Lower lobe of right lung (tissue), 2 donors: ENCODE results near the gene GRM8. TPM values are rescaled to one million over a fixed set of nuclear protein-coding genes. Genes with fewer than 3 reads are reported as not detected.

Source experiments
- ATAC-seq, 2 donors: fragments of 200-7000 bp; cut with Tn5 transposase; one replicate each; pipeline ENCODE4 v1.9.1; 2020 to 2022; ENCODE audit warnings: mild to moderate bottlenecking in 2 of 2, moderate library complexity in 2 of 2
- DNase-seq: peaks from one replicate; pipeline ENCODE4 v3.0.0-alpha.2; 2020
- H3K27ac ChIP-seq: fragments of 200-600 bp; one replicate; pipeline ENCODE4 v1.8.0; 2022
- H3K27me3 ChIP-seq: fragments of 200-600 bp; one replicate; pipeline ENCODE4 v1.8.0; 2022; ENCODE audit warnings: low read depth
- H3K36me3 ChIP-seq: fragments of 200-600 bp; one replicate; pipeline ENCODE4 v1.8.0; 2022; ENCODE audit warnings: mild to moderate bottlenecking
- H3K4me1 ChIP-seq: fragments of 200-600 bp; one replicate; pipeline ENCODE4 v1.8.0; 2022
- H3K4me3 ChIP-seq: fragments of 200-600 bp; one replicate; pipeline ENCODE4 v1.8.0; 2022; ENCODE audit warnings: mild to moderate bottlenecking
- H3K9me3 ChIP-seq: fragments of 200-600 bp; one replicate; pipeline ENCODE4 v1.8.0; 2022
- intact Hi-C: fragments of 100-400 bp; cut with DNase I; formaldehyde crosslinking; loops from one replicate; pipeline ENCODE4 v1.11.0; 2022
- total RNA-seq: library from RNA; stranded (reverse); fragmentation: NEBNext Ultra II Directional; extraction: Animal tissue kit (Norgen Biotek cat#: 25700); gene quantifications from one replicate; pipeline ENCODE4 v1.2.1, GENCODE V29; 2021
- TF ChIP-seq, protein P1 (sequence below): fragments of 200-600 bp; IDR thresholded peaks from one replicate; pipeline ENCODE4 v1.8.0; 2022; ENCODE audit warnings: antibody characterized with exemption, mild to moderate bottlenecking
- donor health status: DM: no; HTN: yes; CAD: no; lungs with severe emphysema.

GRM8 gene
- total RNA-seq, 1 donor from 2014 or later, result not detected

- no peaks in the 10 kb centered on the region for H3K36me3 ChIP-seq
- TF ChIP-seq, protein P1, sequence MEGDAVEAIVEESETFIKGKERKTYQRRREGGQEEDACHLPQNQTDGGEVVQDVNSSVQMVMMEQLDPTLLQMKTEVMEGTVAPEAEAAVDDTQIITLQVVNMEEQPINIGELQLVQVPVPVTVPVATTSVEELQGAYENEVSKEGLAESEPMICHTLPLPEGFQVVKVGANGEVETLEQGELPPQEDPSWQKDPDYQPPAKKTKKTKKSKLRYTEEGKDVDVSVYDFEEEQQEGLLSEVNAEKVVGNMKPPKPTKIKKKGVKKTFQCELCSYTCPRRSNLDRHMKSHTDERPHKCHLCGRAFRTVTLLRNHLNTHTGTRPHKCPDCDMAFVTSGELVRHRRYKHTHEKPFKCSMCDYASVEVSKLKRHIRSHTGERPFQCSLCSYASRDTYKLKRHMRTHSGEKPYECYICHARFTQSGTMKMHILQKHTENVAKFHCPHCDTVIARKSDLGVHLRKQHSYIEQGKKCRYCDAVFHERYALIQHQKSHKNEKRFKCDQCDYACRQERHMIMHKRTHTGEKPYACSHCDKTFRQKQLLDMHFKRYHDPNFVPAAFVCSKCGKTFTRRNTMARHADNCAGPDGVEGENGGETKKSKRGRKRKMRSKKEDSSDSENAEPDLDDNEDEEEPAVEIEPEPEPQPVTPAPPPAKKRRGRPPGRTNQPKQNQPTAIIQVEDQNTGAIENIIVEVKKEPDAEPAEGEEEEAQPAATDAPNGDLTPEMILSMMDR, result no peak
- DNase-seq (no peak), ATAC-seq (no peak)
- H3K27me3 ChIP-seq, result no peaks in the 10 kb centered on the region
- intact Hi-C loops, result no loop called here
- H3K9me3 ChIP-seq, result no peaks in the 10 kb centered on the region
- H3K4me3 ChIP-seq, result no peak overlapping the region
- no peaks in the 10 kb centered on the region for H3K4me1 ChIP-seq
- H3K27ac ChIP-seq, result no peak overlapping the region
Observed at GRCh38 chr7:127017196-127017595, 235.5 kb downstream of the GRM8 start.

DNA sequence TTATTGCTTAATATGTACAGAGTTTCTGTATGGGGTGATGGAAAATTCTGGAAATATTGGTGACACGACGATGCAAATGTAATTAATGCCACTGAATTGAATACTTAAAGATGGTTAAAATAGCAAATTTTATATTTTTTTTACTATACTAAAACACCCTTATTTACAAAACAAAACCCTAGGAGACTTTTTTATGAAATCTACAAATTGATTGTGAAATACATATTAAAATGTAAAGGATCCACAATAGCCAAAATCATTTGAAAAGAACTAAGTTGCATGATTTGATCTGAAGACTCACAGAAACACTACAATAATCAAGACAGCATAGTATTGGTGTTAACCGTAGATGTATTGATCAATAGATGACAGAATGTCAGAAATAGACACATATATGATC, 252.0 kb downstream of the GRM8 start:
- no peaks in the 10 kb centered on the region for H3K9me3 ChIP-seq
- H3K4me3 ChIP-seq, result no peak overlapping the region
- TF ChIP-seq, protein P1, result no peak
- no peaks in the 10 kb centered on the region for H3K27me3 ChIP-seq
- H3K27ac ChIP-seq, result no peak overlapping the region
- intact Hi-C loops, result no loop called here
- ATAC-seq, result no peak
- H3K4me1 ChIP-seq, result no peaks in the 10 kb centered on the region
- no peaks in the 10 kb centered on the region for H3K36me3 ChIP-seq
- DNase-seq, result no peak

GRCh38 chr7:126996659-126997058, 256.1 kb downstream of the GRM8 start:
- no peaks in the 10 kb centered on the region for H3K4me1 ChIP-seq
- intact Hi-C loops, result no loop called here
- no peak overlapping the region for H3K27ac ChIP-seq
- H3K4me3 ChIP-seq, result no peak overlapping the region
- no peaks in the 10 kb centered on the region for H3K9me3 ChIP-seq
- no peaks in the 10 kb centered on the region for H3K36me3 ChIP-seq
- H3K27me3 ChIP-seq, result no peaks in the 10 kb centered on the region
- ATAC-seq, result no peak
- no peak for DNase-seq
- TF ChIP-seq, protein P1, result no peak

DNA sequence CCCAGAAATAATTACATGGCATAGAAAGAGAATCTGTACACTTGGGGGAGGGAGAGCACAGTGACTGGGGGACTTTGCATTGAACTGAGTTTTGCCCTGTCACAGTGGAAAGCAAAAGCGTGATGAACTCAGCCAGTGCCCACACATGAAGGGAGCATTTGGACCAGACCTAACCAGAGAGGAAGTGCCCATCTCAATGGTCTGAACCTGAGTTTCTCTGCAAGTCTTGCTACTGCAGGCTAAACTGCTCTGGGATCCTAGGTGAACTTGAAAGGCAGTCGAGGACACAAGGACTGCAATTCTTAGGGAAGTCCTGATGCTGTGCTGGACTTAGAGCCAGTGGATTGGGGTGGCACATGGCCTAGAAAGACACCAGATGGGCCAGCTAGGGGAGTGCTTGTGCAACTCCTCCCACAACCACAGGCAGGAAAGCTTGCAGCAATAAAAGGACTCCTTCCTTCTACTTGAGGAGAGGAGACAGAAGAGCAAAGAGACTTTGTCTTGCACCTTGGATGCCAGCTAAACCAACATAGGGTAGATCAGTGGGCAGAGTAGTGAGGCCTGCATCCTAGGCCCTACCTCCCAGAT, 259.0 kb downstream of the GRM8 start:
- Histone ChIP-seq H3K4me3 (no peak overlapping the region), H3K9me3 (no peaks in the 10 kb centered on the region), H3K27me3 (no peaks in the 10 kb centered on the region), H3K36me3 (no peaks in the 10 kb centered on the region), H3K27ac (no peak overlapping the region), H3K4me1 (no peaks in the 10 kb centered on the region)
- TF ChIP-seq, protein P1, result no peak
- no peak for ATAC-seq
- no peak for DNase-seq
- intact Hi-C loops, result no loop called here

- no peak overlapping the region for H3K27ac ChIP-seq
- TF ChIP-seq, protein P1, result no peak
- no peaks in the 10 kb centered on the region for H3K27me3 ChIP-seq
- H3K4me3 ChIP-seq, result no peak overlapping the region
- intact Hi-C loops, result no loop called here
- DNase-seq (no peak), ATAC-seq (no peak)
- no peaks in the 10 kb centered on the region for H3K9me3 ChIP-seq
- H3K36me3 ChIP-seq, result no peaks in the 10 kb centered on the region
- H3K4me1 ChIP-seq, result no peaks in the 10 kb centered on the region
Observed at GRCh38 chr7:126988022-126988421, 264.7 kb downstream of the GRM8 start.
